Activated T-cell treated with anti-CD3 and anti-CD28 coated beads for 4 hours (primary cell): Measurements from ENCODE around the gene ZMYM4.
"Not testable (repeated sequence)": the region's sequence is repeated elsewhere in the genome, so short reads cannot be mapped to it uniquely, and the experiment has no call there.

Source experiments
- DNase-seq: peaks from one replicate; pipeline ENCODE4 v3.0.0-alpha.2; 2020

The ZMYM4 gene

GRCh38 chr1:35331618-35332017 is 63.1 kb downstream of the ZMYM4 start:
- not testable (repeated sequence) for DNase-seq

GRCh38 chr1:35334485-35334884 is 66.0 kb downstream of the ZMYM4 start:
- no peak for DNase-seq

- no peak for DNase-seq
These were observed 72.0 kb downstream of the ZMYM4 start for GRCh38 chr1:35340519-35340918.

GRCh38 chr1:35345439-35345981 is 77.0 kb downstream of the ZMYM4 start:
- no peak for DNase-seq

- DNase-seq, result no peak
These were observed 82.4 kb downstream of the ZMYM4 start for GRCh38 chr1:35350872-35351271.

GRCh38 chr1:35359995-35360394 is 91.5 kb downstream of the ZMYM4 start:
- DNase-seq, result no peak

- no peak for DNase-seq
These were observed 93.1 kb downstream of the ZMYM4 start for GRCh38 chr1:35361638-35362037.

- DNase-seq, result no peak
These were observed 96.2 kb downstream of the ZMYM4 start for GRCh38 chr1:35364741-35365140.

GRCh38 chr1:35367914-35368313 is 99.4 kb downstream of the ZMYM4 start:
- no peak for DNase-seq

- DNase-seq, result no peak
These were observed 101.6 kb downstream of the ZMYM4 start for GRCh38 chr1:35369922-35370671.

- DNase-seq, result no peak
These were observed 103.0 kb downstream of the ZMYM4 start for GRCh38 chr1:35371506-35371905.

- no peak for DNase-seq
These were observed 109.0 kb downstream of the ZMYM4 start for GRCh38 chr1:35377555-35377954.

GRCh38 chr1:35379317-35380000 is 111.0 kb downstream of the ZMYM4 start:
- DNase-seq, result no peak

GRCh38 chr1:35380111-35380510 is 111.6 kb downstream of the ZMYM4 start:
- not testable (repeated sequence) for DNase-seq

GRCh38 chr1:35382107-35382506 is 113.6 kb downstream of the ZMYM4 start:
- no peak for DNase-seq

GRCh38 chr1:35386290-35386689 is 117.8 kb downstream of the ZMYM4 start:
- no peak for DNase-seq

GRCh38 chr1:35386959-35387358 is 118.5 kb downstream of the ZMYM4 start:
- DNase-seq, result no peak

- no peak for DNase-seq
These were observed 122.3 kb downstream of the ZMYM4 start for GRCh38 chr1:35390600-35391494.

GRCh38 chr1:35394386-35394785 is 125.9 kb downstream of the ZMYM4 start:
- no peak for DNase-seq

GRCh38 chr1:35398739-35399138 is 130.2 kb downstream of the ZMYM4 start:
- DNase-seq, result no peak

GRCh38 chr1:35401049-35401448 is 132.5 kb downstream of the ZMYM4 start:
- no peak for DNase-seq

- no peak for DNase-seq
These were observed 137.6 kb downstream of the ZMYM4 start for GRCh38 chr1:35406103-35406502.

- DNase-seq, result no peak
These were observed 139.2 kb downstream of the ZMYM4 start for GRCh38 chr1:35407743-35408142.
